ENCODE results near the gene TRMT1.

TRMT1 gene

DNA sequence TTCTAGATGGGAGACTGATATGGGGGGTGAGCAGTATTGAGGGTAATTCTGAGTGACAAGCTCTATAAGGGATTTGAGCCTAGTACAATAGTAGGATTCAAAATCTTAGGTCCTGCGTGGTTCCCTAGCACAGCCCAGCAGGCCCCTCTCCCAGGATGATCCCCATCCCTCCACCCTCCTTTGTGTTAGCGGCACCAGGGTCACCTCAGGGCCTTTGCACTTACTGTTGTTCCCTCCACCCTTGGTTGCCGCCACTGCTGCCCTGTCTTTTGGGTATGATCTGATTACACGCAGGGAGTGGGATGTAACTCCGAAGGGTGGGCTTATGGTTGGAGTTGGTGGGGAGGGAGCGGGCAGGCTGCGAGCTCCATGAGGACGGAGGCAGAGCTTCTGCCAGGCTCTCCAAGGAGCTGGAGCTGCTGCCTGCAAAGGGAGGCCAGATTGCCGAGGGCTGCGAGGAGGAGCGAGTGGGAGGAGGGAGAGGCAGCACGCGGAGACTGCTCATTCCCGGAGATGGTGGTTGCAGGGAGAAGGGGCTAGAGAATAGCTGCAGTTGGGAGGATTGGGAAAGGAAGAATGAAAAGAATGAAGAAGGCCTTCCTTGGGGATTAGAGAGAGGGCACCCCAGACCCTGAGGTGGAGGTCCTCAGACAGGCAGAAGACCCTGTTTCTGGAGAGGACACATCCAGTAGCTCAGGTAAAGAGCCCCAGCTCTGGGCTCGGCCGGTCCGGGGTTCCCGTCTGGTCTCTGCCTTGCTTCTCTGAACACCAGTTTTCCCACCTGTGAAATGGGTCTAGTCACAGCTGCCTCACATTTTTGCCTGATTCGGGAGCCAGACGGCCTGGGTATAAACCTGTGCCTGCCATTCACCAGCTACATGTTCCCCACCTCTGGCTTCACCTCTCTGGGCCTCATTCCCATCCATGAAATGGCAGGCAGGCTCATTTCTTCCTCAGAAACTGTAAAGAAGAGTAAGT lies 6.7 kb upstream of the TRMT1 start:
- DNase-seq = no peak

DNA sequence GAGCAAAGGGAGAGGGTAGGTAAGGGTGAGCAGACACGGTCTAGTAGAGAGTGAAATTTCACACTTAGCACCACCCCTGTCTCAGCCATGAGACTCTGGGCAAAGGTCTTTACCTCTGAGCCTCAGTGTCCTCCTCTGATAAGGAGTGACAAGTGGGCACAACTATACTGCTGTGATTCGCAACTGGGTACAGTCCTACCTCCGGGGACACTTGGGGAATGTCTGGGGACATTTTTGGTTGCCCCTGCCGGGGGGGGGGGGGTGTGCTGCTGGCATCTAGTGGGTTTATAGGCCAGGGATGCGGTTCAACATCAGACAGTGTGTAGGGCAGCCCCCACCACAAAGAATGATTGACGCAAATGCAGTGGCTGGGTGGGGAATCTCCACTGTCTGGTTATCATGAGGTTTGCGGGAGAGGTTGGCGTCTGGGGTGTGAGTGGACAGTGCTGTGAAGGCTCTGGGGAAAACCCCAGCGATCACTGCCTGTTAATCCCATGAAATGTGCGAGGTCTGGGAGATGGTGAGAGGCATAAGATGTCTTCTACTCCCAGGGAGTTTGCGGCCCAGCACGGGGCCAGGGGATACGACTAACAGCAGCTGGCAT lies 5.8 kb upstream of the TRMT1 start:
- DNase-seq = no peak

DNA sequence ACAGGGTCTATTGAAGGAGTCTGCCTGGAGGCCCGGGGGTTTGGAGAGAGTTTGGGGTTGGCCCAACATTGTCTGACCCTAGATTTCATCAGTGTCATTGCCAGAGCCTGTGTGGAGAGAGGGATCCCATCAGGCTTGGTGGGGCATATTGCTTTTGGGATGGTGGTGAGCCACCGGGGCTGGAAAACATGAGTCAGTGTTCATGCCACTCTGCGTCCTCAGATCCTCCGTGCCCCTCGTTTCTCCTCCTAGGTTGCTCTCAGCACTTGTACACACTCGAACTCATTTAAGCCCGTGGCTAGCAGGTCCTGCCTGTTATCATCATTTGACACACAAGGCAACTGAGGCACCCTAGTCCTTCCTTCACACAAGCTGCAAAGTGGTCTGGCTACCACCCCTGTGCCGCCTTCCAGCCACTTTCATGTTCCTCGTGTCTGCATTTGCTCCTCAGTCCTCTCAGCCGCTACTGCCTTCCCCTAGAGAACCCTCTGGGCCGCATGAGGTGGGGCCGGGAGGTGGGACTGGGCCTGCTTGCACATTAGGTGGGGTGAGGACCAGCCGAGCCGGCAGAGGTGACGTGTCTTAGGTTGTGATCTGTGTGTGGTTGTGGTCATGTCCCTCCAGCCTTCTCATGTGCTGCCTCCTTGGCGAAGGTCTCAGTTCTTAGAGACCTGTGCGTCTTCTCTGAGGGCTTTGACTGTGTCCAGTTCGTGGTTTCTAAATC lies 5.2 kb upstream of the TRMT1 start:
- no peak for DNase-seq

DNA sequence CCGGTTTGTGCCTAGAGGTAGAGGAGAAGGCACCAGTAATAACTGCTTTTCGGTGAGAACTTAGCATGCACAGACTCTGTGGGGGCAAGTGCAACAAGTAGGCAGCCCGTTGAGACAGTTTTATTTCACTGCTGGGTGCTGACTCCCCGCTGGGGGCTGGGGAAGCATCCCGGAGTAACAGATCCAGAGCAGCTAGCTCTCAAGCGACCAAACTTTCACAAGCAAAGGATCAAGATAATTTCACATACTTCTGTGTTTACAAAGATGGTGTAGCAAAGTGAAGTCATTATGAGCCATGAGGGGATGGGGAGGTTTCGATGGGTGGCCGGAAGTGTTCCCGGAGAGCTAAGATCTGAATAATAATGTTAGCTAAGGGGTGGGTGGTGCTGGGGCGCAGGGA lies 4.3 kb upstream of the TRMT1 start:
- DNase-seq = peak; percentile 65

DNA sequence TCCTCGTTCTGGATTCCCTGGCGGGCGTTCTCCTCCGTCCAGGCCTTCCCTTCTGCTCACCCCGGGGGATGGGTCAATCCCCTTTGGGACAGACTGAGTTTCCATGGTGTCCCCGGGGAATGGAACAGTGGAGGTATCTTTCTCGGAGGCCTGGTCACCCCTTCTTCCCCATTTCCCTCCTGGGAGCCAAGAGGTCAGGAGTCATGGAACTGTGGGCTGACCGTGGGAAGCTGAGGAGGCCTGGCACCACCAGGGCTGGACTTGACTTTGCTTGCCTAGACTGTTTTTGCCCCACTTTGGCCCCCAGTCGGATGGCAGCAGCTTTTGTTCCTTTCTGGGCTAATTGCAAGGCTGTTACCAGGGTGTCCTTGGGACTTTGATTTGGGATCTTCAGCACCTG lies 3.5 kb upstream of the TRMT1 start:
- DNase-seq = no peak

DNA sequence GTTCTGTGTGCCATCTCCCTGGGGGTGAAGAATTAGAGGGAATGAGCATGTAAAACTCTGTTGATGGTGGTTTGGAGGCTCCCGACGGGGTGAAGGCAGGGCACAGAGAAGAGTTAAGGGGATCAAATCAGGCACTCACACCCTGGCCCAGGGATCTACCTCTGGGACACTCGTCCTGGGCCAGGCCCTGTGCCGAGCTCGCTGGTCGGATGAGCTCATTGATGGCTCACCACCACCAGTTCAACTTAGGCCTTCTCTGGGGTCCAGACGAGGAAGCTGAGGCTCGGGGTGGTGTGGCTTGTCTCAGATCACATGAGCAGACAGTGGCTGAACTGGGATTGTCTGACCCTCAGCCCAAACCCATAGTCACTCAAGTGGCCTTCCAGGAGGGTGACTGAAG lies 3.1 kb upstream of the TRMT1 start:
- no peak for DNase-seq

DNA sequence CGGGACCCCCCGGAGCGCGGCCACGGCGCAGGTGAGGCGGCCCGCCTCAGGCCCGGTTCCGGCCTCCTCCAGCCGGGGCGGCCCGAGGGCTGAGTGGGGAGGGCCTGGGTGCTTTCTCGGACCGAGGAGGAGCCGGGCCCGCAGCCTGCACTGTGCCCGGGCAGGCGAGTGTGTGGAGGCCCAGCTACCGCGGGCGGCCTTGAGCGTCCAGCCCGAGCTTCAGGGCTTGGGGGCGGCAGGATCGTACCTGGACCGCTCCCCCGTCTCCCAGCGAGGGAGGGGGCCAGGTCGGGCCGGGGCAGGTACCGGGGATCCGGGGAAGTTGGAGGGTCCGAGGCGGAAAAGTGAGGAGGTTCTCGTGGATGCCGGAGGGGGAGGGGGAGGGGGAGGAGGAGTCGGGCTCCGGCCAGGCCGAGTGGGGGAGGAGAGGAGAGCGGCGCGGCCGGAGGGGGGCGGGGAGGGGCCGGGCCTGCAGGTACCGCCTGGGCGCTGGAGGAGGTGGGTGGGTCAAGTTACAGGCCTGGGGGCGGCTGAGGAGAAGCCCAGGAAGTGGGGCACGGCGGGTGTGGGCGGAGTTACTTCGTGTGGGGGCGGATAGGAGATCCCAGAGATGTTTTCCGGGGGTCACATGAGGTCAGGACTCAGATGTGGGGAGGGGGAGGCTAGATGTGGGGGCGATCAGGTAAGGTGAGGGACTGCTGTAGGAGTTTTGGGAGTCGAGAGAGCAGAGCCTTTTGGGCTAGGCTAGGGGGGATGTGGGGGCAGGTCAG lies 2.1 kb upstream of the TRMT1 start:
- DNase-seq = peak; percentile 40

DNA sequence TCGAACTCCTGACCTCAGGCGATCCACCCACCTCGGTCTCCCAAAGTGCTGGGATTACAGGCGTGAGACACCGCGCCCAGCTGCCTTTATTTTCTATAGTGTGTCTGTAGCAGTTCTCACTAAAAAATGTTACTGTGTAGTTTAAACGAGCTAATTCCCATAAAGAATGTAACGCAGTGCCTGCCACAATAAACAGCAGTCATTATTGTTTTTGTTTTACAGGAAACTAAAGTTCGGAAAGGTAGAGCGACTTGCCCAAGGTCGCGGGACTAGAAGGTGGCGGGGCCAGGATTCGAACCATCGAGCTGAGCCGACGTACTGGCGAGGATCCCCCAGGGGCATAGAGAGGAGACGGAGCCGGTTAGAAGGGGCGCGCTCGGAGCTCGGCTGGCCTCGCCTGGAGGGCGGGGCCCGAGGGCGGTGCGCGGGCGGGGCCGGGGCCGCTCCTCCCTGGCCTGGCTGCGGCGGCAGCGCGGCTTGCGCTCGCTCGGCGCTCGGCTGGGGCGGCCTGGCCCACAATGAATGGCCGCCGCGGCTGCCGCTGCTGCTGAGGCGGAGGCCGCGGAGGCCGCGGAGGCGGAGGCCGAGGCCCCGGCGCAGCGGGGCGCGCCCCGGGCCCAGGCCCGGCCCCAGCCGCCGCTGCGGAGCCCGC lies 1.4 kb upstream of the TRMT1 start, which contains the start of gene NACC1:
NACC1 (plus strand) TSS at position 493 of the 652 bp plus-strand sequence. CDS start 16,944 bp downstream, outside the sequence.
- DNase-seq = peak; percentile 94

DNA sequence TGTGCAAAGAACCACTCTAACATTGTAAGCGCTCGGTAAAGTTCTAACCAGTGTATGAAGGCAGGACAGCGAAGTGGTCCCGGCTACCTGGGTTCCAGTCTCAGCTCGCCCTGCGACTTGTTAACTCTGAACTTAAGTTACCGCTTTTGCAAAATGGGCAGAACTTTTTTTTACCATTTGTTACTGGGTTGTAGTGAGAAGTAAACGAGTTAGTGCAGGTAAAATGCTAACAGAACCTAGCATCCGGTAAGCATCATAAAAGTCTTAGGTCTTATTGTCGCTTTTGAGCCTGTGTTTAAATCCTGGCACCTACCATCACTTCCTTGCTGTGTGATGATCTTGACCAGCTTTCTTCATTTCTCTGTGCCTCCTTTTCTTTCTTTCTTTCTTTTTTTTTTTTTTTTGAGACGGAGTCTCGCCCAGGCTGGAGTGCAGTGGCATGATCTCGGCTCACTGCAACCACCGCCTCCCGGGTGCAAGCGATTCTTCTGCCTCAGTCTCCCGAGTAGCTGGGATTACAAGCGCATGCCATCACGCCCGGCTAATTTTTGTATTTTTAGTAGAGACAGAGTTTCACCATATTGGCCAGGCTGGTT lies 734 bp upstream of the TRMT1 start:
- no peak for DNase-seq

DNA sequence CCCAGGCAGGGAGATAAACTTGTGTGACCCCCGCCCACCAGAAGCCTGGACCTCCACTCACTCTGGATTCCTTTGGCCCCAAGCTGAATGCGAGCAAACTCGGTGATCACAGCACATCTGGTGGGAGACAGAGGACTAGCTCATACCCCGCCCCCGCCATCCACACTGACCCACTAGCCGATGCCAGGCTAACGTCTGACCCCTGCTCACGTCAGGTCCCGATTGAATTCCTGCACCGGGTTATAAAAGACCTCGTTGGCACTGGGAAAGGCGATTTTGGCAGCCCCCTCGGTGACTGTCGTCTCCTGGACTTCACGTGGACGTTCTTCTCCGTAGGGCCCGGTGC lies 631 bp downstream of the TRMT1 start:
- DNase-seq = no peak

DNA sequence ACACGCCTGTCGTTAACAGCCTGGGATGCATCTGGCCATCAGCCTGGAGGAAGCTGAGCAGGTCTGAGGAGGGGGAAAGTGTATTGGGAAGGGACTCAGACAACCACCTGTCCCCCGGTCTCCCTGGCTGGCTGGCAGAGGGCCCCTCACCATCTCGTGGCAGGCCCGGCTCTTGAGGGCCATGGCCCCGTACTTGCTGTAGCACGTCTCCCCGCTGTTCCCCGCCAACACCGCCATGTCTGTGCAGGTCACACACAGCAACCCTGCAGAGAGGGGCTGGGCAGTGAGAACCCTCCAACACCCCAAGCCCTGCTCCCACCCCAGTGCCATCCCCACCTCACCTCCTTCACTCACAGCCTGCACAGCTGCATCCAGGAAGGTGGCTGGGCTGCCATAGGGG lies 4.0 kb downstream of the TRMT1 start:
- DNase-seq = no peak

DNA sequence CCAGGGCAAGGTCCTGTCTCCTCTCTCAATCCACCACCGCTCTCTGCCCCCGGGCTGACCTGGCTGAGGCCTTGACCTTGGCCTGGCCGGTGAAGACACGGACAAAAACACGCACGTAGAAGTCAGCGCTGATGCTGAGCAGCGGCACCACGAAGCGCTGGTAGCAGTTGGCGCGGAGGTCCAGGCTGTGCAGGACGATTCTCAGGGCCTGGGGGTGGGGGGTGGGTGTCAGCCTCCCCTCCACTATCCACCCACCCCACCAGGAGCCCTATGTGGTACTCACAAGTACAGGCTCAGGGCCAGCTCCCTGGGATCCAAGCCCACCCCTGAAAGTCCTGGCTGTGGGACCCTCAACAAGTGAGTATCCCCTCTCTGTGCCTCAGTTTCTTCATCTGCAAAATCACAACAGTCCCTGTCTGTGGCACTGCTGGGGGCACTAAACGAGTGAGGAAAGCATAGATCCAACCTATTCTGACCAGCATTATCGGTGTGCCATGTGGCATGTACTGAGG lies 6.4 kb downstream of the TRMT1 start:
- no peak for DNase-seq

DNA sequence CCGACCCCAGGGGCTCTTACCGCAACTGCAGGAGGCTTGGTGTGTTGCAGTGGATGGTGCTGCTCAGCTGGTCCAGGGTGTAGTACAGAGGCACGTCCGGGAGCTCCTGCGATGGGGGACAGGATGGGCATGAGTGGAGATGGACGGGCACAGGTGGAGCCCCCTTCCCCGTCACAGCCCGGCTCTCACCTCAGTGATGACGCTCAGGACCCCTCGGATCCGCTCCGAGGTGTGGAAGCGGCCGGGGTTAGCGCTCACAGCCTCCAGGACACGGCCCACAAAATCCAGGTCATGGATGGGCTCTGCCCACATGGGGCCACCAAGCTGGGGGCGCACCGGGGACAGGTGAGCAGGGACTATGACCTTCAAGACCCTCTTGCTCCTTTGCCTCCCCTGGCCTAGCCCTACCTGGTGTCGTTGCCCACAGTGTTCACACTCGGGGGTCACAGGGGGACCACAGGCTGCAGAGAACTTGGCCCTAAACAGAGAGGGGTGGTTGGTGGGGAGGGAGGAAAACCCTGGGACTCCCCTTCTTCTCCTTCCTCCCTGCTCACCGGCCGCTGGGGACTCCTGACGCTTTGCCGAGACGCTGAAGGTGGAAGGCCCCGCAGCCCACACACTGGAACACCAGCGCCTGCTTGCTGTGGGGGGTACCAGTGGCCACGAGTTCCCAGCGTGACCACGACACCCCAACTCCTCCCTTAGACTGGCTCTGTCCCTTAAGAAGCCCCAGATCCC lies 7.0 kb downstream of the TRMT1 start:
- no peak for DNase-seq

DNA sequence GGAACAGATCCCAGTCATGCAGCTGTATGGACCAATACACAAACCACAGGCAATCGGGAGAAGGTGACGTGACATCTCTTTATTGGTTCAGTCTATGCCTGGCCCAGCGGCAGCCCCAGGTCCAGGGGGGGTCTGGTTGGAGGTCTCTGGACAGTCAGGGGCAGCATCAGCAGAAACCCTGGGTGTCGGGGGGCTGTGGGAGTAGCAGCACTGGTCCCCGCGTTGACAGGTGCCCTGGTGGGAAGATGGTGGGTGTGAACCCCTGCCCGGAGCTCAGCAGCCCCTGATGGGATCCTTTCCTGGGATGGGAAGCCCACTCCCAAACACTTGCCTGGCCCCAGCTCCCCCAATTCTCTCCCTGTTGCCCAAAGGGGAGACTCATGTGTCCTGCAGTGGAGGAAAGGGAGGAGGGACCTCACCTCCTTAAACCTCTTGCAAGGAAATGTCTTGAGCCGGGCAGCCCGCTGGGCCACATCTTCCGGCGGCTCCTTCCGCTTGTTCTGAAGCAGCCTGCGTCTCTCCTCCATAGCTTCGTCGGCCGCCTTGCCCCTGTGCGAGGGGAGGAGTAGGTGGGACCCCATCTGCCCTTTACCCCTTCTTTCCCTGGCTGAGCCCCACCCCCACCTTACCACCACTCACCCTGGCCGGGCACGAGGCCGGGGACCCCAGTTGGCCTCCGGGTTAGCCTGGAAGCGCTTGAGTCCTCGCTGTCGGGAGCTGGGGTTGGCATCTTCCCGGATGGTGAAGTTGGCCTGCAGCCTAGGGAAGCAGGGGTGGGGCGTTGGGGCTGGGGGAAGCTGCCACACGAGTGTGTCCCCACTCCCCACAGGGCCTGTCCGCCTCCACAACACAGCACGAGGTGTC lies 11.5 kb downstream of the TRMT1 start:
- DNase-seq = no peak

DNA sequence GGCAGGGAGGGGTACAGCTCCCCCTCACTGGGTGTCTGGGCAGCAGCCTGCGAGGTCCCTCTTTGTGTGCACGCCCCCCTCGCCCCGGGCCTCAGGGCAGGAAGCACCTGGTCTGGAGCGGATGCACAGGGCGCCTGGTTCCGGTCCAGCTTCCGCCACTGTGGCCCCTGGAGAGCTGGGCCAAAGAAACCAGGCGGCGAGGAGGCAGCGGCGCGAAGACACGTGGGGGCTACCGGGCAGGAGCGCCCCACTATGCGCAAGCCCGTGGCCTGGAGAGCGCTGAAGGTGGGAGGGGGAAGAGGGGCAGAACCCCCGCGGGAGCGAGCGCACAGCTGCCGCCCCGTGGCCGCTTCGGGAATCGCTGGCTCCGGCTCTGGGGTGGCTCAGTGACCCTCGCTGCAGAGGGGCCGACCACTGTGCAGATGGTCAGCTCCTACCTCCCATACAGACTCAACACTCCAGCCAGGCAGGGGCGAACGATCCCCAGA lies 12.1 kb downstream of the TRMT1 start:
- no peak for DNase-seq

DNA sequence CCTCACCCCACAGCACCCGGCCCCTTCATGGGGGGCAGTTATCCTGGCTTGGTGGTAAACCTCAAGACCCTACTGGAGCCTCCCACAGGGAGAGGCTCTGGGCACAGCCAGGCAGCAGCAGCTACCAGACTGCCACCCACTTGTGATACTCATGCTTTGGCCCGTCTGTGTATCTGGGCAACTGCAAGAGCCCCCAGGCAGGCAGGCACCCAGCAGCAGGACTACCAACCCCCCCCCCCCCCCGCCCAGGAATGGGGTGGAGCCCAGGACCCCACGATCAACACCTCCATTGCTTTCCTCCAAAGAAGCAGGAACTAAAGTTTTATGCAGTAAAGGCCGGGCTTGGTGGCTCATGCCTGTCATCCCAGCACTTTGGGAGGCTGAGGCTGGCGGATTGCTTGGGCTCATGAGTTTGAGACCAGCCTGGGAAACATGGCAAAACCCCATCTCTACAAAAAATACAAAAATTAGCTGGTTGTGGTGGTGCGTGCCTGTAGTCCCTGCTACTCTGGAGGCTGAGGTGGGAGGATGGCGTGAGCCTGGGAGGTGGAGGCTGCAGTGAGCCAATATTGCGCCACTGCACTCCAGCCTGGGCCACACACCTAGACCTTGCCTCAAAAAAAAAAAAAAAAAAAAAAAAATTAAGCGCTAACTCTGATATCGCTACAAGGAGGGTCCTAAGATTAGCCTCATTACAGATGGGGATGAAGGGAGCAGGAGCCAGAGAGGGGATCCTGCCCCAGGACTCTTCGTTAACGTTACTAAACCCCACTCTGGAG lies 12.8 kb downstream of the TRMT1 start:
- DNase-seq = no peak

DNA sequence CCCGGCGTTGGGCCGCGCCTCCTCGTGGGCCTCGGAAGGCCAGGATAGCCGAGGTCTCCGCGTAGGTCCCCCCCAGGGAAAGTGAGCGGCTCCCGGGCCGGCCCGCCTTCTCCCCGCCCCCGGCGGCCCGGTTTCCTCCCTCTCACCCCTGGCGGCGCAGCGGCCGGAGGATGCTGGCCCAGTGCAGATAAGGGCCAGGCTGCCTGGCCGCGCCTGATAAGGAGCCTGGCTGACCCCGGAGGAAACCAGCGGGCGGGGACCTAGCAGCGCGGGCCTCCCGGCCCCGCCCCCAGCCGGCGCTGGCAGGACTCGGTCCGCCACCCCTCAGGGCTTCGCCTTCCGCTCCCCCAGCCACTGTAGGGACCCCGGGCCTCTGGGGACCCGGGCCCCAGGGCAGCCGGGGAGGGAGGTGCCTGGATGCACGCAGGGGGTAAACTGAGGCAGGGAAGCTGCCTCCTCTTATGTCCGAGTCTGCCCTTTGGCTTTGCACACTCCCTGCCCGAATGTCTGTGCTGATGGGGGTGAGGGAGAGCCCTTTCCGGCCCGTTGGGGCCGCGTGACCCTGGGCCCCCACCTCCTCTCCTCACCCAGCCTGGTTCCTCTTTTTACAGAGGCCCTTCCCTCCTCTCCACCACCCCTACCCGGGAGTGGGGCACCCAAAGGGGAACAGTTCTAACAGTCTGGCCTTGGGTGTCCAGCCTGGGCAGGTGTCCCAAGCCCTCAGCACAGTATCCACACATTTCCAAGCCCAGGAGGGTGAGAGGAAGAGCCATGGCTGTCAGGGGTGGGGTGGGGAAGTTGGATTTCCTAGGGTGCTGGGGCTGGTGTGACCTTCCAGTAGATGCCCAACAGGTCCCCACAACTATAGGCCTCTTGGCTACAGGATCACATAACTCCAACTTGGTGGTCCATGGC lies 13.6 kb downstream of the TRMT1 start, which contains the start of gene LYL1:
LYL1 (minus strand) TSS at position 193 of the 915 bp plus-strand sequence. CDS start 1,687 bp downstream, outside the sequence.
- no peak for DNase-seq

DNA sequence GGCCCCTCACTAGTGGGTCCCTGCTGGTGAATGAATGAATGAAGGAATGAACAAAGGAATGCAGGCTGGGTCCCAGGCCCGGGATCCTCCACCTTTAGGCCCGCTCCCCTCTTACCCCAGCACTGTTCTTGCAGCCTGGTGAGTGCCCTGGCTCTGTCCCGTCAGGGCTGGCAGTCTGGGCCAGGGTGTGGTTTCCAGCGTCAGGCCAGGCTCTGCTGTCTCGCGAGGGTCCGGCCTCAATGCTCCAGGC lies 14.2 kb downstream of the TRMT1 start:
- DNase-seq = no peak

All from fibroblast of skin of scalp (primary cell).